IPS-15b (cell line): ENCODE results near the gene PCAT6.
"Not testable (repeated sequence)": the region's sequence is repeated elsewhere in the genome, so short reads cannot be mapped to it uniquely, and the experiment has no call there.

Source experiments
- H3K27me3 ChIP-seq: one replicate; pipeline ENCODE4 v1.6.1; 2013; ENCODE audit warnings: low read length; ENCODE audit not compliant: control insufficient read depth, insufficient read depth
- H3K36me3 ChIP-seq: one replicate; pipeline ENCODE4 v1.6.1; 2013; ENCODE audit warnings: low read length; ENCODE audit not compliant: control insufficient read depth, insufficient read depth
- H3K4me1 ChIP-seq: one replicate; pipeline ENCODE4 v1.6.1; 2013; ENCODE audit warnings: mild to moderate bottlenecking, low read length; ENCODE audit not compliant: control insufficient read depth, insufficient read depth
- H3K4me3 ChIP-seq: one replicate; pipeline ENCODE4 v1.5.1; 2013; ENCODE audit warnings: low read depth, low read length
- H3K9ac ChIP-seq: one replicate; pipeline ENCODE4 v1.6.1; 2013; ENCODE audit warnings: low read depth, mild to moderate bottlenecking, low read length
- H3K9me3 ChIP-seq: one replicate; pipeline ENCODE4 v1.6.1; 2013; ENCODE audit warnings: mild to moderate bottlenecking, low read length; ENCODE audit not compliant: control insufficient read depth, insufficient read depth

The PCAT6 gene

GRCh38 chr1:202809597-202810159, 1.1 kb upstream of the PCAT6 start:
- Histone ChIP-seq H3K9ac (no peak overlapping the region), H3K4me3 (peak overlapping the region; percentile 95), H3K4me1 (peaks cover 28% of the 10 kb centered on the region), H3K36me3 (no peaks in the 10 kb centered on the region), H3K27me3 (peaks cover 19% of the 10 kb centered on the region), H3K9me3 (no peaks in the 10 kb centered on the region)

DNA sequence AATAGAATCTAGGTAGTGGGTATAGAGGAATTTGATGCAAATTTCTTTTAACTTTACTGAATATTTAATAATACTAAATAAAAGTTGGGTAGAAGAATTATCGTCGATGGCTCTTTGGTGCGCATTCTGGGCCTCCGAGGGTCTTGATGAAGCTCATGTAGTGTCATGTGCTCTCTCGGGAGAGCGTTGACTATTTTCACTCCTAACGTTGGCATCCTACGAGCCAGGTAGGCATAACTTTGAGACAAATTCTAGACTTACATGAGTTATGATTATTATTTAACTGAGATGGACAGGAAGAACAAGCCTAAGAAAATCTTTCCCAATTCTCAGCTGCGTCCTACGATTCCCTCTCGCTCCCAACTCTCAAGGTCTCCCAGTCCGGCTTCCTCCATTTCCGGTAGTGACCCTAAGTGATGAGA, 550 bp upstream of the PCAT6 start:
- no peaks in the 10 kb centered on the region for H3K9me3 ChIP-seq
- peak overlapping the region; percentile 38 for H3K9ac ChIP-seq
- H3K4me3 ChIP-seq: peak overlapping the region; percentile 95
- peaks cover 19% of the 10 kb centered on the region for H3K27me3 ChIP-seq
- peaks cover 26% of the 10 kb centered on the region for H3K4me1 ChIP-seq
- no peaks in the 10 kb centered on the region for H3K36me3 ChIP-seq

- Histone ChIP-seq H3K27me3 (peaks cover 19% of the 10 kb centered on the region), H3K4me3 (peak overlapping the region; percentile 93), H3K9ac (peak overlapping the region; percentile 88), H3K36me3 (no peaks in the 10 kb centered on the region), H3K9me3 (no peaks in the 10 kb centered on the region), H3K4me1 (peaks cover 22% of the 10 kb centered on the region)
Observed at GRCh38 chr1:202811296-202812175, 782 bp downstream of the PCAT6 start.

DNA sequence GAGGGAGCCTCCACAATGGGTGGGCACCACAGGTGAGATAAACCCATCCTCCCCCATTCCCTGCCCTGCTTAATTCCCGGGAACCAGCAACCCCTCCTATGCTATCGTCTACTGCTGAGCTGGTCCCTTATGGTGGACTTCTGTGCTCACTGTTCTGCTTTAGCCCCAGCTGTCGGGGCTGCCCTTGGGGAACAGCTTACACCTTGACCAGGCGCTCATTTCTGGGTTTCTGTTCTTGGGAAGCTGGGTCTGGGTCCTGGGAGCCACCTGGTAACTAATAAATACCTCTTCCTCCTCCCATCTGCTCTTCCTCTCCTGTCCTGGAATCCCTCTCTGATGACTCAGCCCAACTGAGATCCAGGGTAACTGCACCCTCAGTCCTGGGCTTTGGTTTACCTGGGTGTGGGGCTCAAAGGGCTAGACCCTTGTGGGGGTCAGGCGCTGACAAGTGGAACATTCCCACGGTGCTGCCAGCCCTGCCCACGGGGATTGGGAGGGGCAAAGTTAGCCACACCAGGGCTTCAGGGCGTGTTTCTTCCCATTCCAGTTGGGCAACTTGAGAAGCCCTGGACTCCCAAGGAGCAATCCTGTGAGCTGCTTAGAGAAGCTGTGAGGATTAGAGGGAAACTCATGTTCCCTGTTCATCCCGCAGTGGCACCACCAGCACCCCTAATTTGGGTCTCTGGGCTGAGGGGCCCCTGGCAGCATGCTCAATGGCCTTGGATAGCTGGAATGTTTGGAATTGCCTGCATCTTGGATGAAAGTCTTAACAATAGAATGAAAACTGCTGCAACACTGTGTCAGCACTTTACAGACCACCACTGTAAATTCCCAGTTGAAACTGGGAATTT, 1.6 kb downstream of the PCAT6 start:
- Histone ChIP-seq H3K4me3 (peak overlapping the region; percentile 93), H3K4me1 (peaks cover 22% of the 10 kb centered on the region), H3K9me3 (no peaks in the 10 kb centered on the region), H3K27me3 (peaks cover 19% of the 10 kb centered on the region), H3K36me3 (no peaks in the 10 kb centered on the region), H3K9ac (no peak overlapping the region)

- peaks cover 8% of the 10 kb centered on the region for H3K27me3 ChIP-seq
- no peaks in the 10 kb centered on the region for H3K9me3 ChIP-seq
- no peak overlapping the region for H3K4me3 ChIP-seq
- peaks cover 13% of the 10 kb centered on the region for H3K4me1 ChIP-seq
- no peaks in the 10 kb centered on the region for H3K36me3 ChIP-seq
- H3K9ac ChIP-seq: no peak overlapping the region
Observed at GRCh38 chr1:202815120-202815519, 4.4 kb downstream of the PCAT6 start.

GRCh38 chr1:202818819-202819218, 8.1 kb downstream of the PCAT6 start:
- Histone ChIP-seq H3K9me3 (no peaks in the 10 kb centered on the region), H3K9ac (no peak overlapping the region), H3K36me3 (no peaks in the 10 kb centered on the region), H3K4me3 (no peak overlapping the region), H3K4me1 (no peaks in the 10 kb centered on the region), H3K27me3 (no peaks in the 10 kb centered on the region)

- Histone ChIP-seq H3K9ac (no peak overlapping the region), H3K9me3 (no peaks in the 10 kb centered on the region), H3K36me3 (no peaks in the 10 kb centered on the region), H3K27me3 (no peaks in the 10 kb centered on the region), H3K4me3 (no peak overlapping the region), H3K4me1 (no peaks in the 10 kb centered on the region)
Observed at GRCh38 chr1:202821467-202821866, 10.7 kb downstream of the PCAT6 start.

- H3K9me3 ChIP-seq: no peaks in the 10 kb centered on the region
- no peak overlapping the region for H3K4me3 ChIP-seq
- no peak overlapping the region for H3K9ac ChIP-seq
- H3K27me3 ChIP-seq: no peaks in the 10 kb centered on the region
- H3K4me1 ChIP-seq: no peaks in the 10 kb centered on the region
- no peaks in the 10 kb centered on the region for H3K36me3 ChIP-seq
Observed at GRCh38 chr1:202825748-202826147, 15.0 kb downstream of the PCAT6 start.

DNA sequence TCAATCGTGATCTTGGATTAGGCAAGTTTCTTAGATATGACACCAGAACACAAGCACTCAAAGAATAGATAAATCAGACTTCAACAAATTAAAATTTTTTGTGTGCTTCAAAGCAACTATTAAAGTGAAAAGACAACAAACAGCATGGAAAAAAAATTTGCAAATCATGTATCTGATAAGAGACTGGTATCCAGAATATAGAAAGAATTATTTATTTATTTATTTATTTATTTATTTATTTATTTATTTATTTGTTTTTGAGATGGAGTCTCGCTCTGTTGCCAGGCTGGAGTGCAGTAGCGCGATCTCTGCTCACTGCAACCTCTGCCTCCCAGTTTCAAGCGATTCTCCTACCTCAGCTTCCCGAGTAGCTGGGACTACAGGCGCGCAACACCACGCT, 18.5 kb downstream of the PCAT6 start:
- not testable (repeated sequence) for H3K4me1 ChIP-seq, H3K36me3 ChIP-seq, H3K9ac ChIP-seq

GRCh38 chr1:202831906-202832305, 21.2 kb downstream of the PCAT6 start:
- Histone ChIP-seq H3K27me3 (no peaks in the 10 kb centered on the region), H3K36me3 (no peaks in the 10 kb centered on the region), H3K9me3 (no peaks in the 10 kb centered on the region), H3K4me3 (no peak overlapping the region), H3K4me1 (no peaks in the 10 kb centered on the region), H3K9ac (no peak overlapping the region)

More for the DNA sequence above, 18.5 kb downstream of the PCAT6 start:
- H3K9me3 ChIP-seq, H3K27me3 ChIP-seq, H3K4me3 ChIP-seq: not testable (repeated sequence)

DNA sequence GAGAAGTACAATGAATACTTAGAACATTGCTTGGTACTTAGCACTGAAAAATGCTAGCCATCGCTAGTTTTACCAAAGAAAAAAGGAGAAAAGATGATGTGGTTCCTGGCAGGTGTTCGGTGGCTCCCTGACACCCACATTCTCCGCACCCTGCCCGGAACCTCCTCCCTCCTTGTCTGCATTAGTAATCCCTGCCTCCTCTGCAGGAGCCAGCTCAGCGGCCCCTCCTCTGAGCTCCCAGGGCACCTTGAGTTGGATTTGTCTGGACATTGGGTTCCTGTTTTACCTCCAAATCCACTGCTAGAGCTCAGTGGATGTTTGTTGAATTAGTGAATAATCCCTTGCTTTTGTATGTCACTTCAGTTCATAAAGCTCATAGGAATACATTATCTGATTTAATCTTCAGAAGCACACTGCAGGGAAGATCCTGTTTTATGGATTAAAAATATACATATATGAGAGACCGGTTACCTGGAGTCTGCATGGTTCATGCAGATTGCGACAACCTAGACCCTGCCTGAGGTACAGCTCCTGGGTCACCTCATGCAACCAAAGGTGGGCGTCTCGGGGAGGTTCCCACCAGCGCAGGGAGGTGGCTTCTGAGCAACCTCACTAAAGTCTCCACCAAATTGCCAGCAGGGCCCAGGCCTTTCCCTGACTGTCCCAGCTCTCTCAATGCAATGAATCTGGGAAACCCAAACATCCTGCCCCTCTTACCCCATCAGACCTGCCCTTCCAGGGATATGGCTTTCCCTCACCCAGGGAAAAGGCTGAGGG, 24.2 kb downstream of the PCAT6 start:
- no peaks in the 10 kb centered on the region for H3K9me3 ChIP-seq
- no peaks in the 10 kb centered on the region for H3K27me3 ChIP-seq
- no peak overlapping the region for H3K9ac ChIP-seq
- no peaks in the 10 kb centered on the region for H3K4me1 ChIP-seq
- H3K4me3 ChIP-seq: no peak overlapping the region
- H3K36me3 ChIP-seq: no peaks in the 10 kb centered on the region
